Measurements from ENCODE around the gene ESF1.

ESF1 gene

GRCh38 chr20:13736436-13737191 lies 48.1 kb downstream of the ESF1 start:
- DNase-seq, result no peak

- no peak for DNase-seq
Measured at GRCh38 chr20:13735826-13736225, 48.9 kb downstream of the ESF1 start.

GRCh38 chr20:13723011-13723410 lies 61.7 kb downstream of the ESF1 start:
- DNase-seq, result no peak

GRCh38 chr20:13718171-13718570 lies 66.5 kb downstream of the ESF1 start:
- no peak for DNase-seq

GRCh38 chr20:13717631-13718044 lies 67.1 kb downstream of the ESF1 start:
- peak; percentile 28 for DNase-seq

GRCh38 chr20:13715171-13715570 lies 69.5 kb downstream of the ESF1 start:
- no peak for DNase-seq

- no peak for DNase-seq
Measured at GRCh38 chr20:13708234-13708633, 76.5 kb downstream of the ESF1 start.

GRCh38 chr20:13703265-13703664 lies 81.5 kb downstream of the ESF1 start:
- no peak for DNase-seq

- DNase-seq, result no peak
Measured at GRCh38 chr20:13701486-13701885, 83.2 kb downstream of the ESF1 start.

GRCh38 chr20:13700761-13701160 lies 84.0 kb downstream of the ESF1 start:
- no peak for DNase-seq

- DNase-seq, result no peak
Measured at GRCh38 chr20:13694420-13695150, 90.1 kb downstream of the ESF1 start.

- no peak for DNase-seq
Measured at GRCh38 chr20:13692802-13693736, 91.7 kb downstream of the ESF1 start.

- no peak for DNase-seq
Measured at GRCh38 chr20:13690943-13691342, 93.8 kb downstream of the ESF1 start.

- DNase-seq, result no peak
Measured at GRCh38 chr20:13687815-13688214, 96.9 kb downstream of the ESF1 start.

GRCh38 chr20:13685623-13686022 lies 99.1 kb downstream of the ESF1 start:
- DNase-seq, result no peak

GRCh38 chr20:13684566-13685222 lies 100.0 kb downstream of the ESF1 start:
- peak; percentile 31 for DNase-seq

GRCh38 chr20:13683833-13684232 lies 100.9 kb downstream of the ESF1 start:
- no peak for DNase-seq

- peak; percentile 63 for DNase-seq
Measured at GRCh38 chr20:13681248-13682125, 103.2 kb downstream of the ESF1 start.

GRCh38 chr20:13678944-13679343 lies 105.8 kb downstream of the ESF1 start:
- no peak for DNase-seq

GRCh38 chr20:13677241-13677640 lies 107.5 kb downstream of the ESF1 start:
- DNase-seq, result no peak

- DNase-seq, result no peak
Measured at GRCh38 chr20:13676682-13677081, 108.0 kb downstream of the ESF1 start.

- DNase-seq, result no peak
Measured at GRCh38 chr20:13672690-13673089, 112.0 kb downstream of the ESF1 start.
